Erythroblast (primary cell): ENCODE measurements around the gene DNAH14.

Experiments used
- GATA1 ChIP-seq: IDR thresholded peaks from 2 replicates; pipeline ENCODE4 v1.6.1; 2011; ENCODE audit warnings: low read depth, mild to moderate bottlenecking, control low read depth, low read length, moderate library complexity
- POLR2A ChIP-seq: IDR thresholded peaks from 2 replicates; pipeline ENCODE4 v1.6.1; 2011; ENCODE audit warnings: mild to moderate bottlenecking, low read length

DNA sequence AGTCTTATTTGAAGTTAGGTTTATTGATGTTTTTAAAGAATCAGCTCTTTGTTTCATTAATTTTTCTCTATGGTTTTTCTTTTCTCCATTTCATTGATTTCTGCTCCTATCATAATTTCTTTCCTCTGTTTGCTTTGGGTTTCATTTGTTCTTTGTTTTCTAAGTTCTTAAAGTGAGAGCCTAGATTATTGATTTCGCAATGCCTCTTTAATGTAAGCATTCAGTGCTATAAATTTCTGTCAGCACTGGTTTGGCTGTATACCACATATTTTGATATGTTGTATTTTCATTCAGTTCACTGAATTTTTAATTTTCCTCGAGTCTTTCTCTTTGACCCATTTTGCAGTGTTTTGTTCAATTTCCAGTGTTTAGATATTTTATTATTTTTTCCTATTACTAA, 68.7 kb downstream of the DNAH14 start:
- TF ChIP-seq POLR2A, result no peak
- no peak for TF ChIP-seq GATA1
